Central memory CD4-positive, alpha-beta T cell (primary cell): ENCODE results near the gene LSMEM2.
"Not testable (repeated sequence)": the region's sequence is repeated elsewhere in the genome, so short reads cannot be mapped to it uniquely, and the experiment has no call there.

ENCODE experiments used
- DNase-seq: peaks from one replicate; pipeline ENCODE4 v3.0.0; 2022

Gene LSMEM2

DNA sequence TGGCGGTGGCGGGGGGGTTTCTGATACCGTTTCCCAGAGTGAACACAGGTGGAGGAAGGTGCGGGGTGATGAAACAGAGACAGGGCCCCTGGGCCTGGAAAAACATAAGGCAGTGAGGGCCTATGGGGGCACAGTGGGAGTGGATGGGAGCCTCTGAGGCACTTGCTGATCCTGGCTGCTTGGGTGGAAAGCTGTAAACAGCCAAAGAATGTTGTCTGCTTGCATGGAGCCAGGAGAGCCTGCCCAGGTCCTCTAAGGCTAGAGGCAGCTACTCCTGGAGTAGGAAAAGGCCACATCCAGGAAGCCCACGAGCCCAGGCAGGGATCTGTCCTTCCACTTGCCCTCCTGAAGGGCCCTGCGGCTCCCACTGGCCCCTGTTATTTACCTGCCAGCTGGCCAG is 12.9 kb upstream of the LSMEM2 start:
- no peak for DNase-seq

DNA sequence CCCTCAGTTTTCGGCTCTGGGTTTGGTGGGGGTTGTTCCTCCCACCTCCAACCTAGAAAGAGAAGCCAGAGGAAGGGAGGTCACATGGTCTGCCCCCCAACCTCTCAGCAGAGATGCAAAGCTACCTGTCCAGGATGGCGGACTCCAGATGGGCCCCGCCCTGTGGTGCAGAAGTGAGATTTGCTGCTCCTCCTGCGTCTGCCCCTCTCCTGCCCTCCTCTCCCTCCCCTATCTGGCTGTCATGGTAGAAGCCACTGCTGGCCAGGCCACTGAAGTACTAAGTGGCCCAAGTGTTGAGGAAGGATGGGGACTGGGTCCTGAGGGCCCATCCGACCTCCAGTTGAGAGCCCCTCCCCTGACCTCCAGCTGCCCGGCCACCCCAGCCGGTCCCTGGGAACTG is 12.1 kb upstream of the LSMEM2 start:
- no peak for DNase-seq

DNA sequence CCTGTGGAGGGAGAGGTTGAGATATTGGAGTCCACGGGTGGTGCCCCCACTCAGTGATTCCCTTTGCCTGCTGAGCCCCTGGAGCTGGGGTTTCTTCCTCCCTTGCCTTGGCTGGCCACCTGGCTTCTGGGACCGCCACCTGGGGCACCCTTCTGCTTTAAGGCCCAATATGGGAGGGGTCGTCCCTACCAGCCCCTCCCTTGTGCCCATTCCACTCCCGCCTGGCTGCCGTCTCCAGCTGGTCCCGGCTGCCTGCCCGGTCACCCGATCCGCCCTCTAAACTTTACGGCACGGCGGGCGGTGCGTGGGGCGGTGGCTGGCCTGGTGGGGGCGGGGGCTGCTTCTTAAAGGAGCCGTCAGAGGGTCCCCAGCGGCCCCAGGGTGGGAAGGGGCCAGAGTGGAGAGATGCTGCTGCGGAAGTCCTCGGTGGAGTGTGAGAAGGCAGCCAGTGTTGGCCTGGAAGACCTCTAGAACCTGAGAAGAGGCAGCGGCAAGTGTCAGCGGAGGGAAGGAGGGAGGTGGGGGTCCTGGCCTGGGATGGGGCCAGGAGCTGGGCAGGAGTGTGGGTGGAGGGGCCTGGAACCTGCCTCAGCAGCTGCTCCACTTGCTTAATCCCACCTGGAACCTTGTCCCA is 11.5 kb upstream of the LSMEM2 start:
- DNase-seq = no peak

DNA sequence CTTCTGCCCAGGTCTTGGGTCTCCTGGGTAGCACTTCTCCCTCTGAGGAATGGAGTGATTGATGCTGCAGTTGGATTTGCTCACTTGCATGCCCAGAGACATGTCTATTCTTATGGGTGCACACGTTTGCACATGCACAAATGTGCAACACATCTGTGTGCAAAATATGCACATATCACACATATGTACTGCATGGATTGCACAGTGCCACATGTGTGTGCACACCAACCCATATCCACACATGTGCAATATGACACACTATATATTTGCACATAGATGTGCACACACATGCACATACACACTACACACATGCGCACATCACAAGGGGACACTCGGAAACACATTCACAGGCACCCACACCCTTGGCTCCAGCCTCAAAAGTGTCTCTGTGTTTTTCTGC is 10.6 kb upstream of the LSMEM2 start:
- no peak for DNase-seq

DNA sequence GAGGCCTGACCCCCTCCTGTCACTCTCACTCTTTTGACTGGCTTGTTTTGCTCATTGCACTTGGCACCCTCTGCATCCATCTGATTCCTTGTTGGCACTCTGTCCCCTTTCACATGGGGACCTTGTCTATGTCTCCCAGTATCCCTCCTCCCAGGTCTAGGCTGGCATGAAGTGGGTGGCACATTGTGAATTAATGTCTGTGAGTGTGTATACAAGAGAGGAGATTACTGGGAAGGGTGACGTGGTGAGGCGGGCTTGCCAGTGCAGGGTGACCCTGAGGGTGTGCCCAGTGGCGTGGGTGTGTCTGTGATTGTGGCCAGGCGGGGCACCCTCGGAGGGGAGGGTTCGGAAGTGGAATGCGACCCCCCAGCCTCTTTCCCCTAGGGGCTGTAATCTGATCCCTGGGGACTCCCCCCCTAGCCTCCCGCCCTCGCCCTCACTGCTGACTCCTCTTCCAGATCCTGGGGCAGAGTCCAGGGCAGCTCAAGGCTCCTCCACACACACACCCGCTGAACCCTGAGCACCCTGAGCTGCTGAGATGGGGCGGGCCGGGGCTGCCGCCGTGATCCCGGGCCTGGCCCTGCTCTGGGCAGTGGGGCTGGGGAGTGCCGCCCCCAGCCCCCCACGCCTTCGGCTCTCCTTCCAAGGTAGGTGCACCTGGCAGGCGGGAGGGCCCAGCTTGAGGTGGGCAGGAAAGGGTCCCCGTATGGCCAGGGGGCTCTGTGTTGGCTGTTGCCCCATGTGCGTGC is 10.0 kb upstream of the LSMEM2 start, which contains the start of gene SEMA3B:
SEMA3B (plus strand) TSS at position 445 of the 749 bp plus-strand sequence; CDS start at position 539, 94 bp downstream.
- no peak for DNase-seq

DNA sequence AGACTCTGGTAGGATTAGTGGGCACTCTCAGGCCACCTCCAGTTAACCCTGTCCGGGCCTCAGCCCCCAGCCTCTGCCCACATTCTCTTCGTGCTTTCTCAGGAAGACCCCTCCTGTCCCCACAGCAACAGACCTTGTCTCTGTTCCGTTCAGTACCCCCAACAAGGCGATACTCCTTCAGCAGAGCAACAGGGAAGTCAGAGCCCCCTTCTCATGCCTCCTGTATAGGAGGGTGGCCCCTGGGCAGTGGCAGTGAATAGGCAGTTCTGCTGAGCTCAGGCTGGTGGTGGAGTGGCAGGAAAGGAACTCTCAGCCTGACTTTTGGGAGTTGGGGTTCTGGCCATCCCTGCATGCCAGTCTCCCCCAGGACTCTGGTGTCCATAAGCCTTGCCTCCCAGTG is 9.4 kb upstream of the LSMEM2 start:
- no peak for DNase-seq

DNA sequence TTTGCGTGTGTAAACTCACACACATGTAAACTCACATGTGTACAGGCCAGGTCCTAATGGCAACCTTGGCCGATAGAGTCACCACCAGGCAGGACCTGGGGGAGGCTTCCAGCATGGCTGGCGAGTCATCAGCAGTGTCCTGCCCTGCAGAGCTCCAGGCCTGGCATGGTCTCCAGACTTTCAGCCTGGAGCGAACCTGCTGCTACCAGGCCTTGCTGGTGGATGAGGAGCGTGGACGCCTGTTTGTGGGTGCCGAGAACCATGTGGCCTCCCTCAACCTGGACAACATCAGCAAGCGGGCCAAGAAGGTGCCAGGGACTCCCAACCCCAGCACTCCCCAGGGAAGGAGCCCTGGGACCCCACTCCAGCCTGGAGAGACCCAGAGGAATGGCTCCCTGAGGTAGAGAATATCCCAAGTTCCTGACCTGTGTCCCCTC is 8.9 kb upstream of the LSMEM2 start:
- DNase-seq = no peak

DNA sequence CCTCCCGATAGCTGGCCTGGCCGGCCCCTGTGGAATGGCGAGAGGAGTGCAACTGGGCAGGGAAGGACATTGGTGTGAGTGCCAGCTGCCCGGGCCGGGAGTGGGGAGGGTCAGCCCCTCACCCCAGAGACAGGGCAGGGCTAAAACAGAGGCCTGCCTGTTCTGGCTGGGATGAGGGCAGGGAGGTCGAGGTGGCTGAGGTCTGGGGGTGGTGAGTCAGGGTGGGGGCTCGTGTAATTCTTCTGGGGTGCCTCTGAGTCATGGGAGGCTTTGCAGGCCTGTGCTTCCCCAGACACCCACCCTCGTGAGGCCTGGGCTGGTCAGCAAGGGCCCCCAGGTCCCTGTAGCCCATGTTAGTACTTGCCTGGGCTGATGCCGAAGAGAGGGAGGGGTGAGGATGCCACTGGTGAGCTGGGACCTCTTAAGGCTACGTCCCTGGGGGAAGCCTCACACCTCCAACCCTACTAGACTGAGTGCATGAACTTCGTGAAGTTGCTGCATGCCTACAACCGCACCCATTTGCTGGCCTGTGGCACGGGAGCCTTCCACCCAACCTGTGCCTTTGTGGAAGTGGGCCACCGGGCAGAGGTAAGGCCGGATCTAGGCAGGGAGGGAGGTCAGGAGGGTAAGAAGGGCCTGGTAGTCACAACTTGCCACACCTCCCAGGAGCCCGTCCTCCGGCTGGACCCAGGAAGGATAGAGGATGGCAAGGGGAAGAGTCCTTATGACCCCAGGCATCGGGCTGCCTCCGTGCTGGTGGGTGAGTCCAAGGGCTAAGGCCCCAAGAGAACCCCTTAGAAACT is 8.3 kb upstream of the LSMEM2 start:
- DNase-seq = no peak

DNA sequence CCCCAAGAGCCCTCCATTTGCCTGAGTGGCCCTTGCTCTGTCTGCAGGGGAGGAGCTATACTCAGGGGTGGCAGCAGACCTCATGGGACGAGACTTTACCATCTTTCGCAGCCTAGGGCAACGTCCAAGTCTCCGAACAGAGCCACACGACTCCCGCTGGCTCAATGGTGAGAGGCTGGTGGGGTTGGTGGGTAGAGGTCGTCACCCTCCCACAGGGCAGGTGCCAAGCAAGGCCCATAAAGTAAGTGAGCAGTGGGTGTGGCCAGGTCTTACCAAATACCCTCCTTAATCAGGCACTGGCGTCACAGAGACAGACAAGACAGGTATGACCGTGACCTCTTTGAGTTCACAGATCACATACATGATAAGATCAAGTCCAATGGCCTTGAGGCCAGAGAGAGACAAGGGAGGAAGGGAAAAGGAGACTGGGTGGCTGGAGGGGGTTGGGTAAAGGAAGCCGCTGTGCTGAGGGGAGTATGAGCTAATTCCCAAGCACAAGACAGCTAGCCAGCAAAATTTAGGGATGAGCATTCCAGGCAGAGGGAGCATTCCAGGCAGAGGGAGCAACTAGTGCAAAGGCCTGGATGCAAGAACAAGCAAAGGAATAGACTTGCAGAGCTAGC is 7.5 kb upstream of the LSMEM2 start:
- no peak for DNase-seq

DNA sequence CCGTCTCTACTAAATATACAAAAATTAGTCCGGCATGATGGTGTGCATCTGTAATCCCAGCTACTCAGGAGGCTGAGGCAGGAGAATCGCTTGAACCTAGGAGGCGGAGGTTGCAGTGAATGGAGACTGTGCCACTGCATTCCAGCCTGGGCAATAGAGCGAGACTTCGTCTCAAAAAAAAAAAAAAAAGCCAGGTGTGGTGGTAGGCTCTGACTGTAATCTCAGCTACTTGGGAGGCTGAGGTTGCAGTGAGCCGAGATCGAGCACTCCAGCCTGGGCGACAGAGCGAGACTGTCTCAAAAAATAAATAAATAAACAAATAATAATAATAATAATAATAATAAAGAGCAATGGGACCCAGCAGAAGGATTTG is 6.4 kb upstream of the LSMEM2 start:
- not testable (repeated sequence) for DNase-seq

DNA sequence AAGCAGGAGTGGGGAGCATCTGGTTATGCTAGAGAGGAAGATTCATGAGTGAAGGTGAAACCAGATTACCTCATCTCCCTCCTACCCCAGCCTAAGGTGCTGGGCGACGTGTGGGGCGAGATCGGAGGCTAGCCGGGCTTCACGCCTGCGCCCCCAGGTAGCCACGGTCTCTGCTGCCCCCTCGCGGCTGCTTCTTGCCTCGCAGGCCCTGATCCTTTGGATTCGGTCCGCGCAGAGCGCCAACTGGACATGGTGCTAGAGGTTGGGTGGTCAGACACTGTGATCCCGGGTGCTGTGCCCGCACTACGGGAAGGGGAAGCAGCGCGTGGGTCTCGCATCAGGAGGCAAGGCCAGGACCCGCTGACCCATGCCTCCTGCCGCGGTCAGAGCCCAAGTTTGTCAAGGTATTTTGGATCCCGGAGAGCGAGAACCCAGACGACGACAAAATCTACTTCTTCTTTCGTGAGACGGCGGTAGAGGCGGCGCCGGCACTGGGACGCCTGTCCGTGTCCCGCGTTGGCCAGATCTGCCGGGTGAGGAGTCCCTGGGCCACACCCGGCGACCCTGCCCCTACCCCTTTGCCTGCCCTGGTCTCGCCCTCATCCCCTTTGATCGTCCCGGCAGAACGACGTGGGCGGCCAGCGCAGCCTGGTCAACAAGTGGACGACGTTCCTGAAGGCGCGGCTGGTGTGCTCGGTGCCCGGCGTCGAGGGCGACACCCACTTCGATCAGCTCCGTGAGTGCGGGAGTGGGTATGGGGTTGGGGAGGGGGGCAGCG is 5.8 kb upstream of the LSMEM2 start:
- peak; percentile 76 for DNase-seq

DNA sequence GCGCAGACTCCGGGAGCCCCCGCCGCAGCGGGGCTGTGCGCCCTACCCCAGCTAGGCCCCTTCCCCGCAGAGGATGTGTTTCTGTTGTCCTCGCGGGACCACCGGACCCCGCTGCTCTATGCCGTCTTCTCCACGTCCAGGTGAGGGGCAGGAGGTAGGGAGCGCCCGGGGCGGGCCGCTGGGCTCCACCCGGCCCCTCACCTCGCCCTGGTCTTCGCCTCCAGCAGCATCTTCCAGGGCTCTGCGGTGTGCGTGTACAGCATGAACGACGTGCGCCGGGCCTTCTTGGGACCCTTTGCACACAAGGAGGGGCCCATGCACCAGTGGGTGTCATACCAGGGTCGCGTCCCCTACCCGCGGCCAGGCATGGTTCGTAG is 5.2 kb upstream of the LSMEM2 start:
- no peak for DNase-seq

DNA sequence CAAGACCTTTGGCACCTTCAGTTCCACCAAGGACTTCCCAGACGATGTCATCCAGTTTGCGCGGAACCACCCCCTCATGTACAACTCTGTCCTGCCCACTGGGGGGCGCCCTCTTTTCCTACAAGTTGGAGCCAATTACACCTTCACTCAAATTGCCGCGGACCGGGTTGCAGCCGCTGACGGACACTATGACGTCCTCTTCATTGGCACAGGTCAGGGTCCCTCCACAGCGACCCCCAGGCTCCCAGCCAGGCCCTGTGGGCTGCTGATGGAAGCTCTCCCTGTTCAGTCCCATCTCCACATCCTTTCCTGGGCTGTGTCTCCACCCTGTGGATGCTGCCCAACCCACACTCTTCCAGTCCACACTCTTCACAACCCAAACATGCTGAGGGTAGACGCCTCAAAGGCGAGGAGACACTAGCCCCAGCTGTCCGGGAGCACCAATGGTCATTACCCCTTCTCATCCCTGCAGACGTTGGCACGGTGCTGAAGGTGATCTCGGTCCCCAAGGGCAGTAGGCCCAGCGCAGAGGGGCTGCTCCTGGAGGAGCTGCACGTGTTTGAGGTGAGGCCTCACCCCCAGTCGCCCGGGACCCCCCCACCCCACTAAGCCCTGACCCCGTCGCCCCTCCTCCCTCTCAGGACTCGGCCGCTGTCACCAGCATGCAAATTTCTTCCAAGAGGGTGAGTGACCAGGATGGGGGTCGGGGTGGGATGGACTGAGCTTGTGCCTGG is 4.3 kb upstream of the LSMEM2 start:
- DNase-seq = peak; percentile 66

DNA sequence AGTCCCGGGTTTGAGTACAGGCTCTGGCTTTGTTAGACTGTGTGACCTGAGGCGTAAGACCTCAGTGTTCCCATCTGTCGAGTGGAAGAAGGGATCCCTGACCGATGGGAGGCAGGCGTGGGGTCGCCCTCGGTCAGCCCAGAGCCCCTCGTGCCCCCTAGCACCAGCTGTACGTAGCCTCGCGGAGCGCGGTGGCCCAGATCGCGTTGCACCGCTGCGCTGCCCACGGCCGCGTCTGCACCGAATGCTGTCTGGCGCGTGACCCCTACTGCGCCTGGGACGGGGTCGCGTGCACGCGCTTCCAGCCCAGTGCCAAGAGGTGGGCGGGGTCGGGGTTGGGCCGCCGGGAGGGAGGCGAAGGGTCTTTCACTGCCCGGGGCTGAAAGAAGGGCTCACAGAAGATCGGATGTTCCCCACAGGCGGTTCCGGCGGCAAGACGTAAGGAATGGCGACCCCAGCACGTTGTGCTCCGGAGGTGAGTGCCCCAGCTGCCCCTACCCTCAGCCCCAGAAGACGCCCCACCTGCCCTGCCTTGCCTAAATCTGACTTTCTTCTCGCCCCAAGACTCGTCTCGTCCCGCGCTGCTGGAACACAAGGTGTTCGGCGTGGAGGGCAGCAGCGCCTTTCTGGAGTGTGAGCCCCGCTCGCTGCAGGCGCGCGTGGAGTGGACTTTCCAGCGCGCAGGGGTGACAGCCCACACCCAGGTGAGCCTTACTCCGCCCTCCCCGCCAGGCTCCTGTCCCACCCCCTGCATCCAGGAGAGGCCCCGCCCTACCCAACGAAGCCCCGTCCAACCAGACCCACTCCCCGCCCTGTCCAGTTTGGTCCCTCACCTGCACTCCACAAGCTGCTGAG is 3.5 kb upstream of the LSMEM2 start:
- DNase-seq = no peak

DNA sequence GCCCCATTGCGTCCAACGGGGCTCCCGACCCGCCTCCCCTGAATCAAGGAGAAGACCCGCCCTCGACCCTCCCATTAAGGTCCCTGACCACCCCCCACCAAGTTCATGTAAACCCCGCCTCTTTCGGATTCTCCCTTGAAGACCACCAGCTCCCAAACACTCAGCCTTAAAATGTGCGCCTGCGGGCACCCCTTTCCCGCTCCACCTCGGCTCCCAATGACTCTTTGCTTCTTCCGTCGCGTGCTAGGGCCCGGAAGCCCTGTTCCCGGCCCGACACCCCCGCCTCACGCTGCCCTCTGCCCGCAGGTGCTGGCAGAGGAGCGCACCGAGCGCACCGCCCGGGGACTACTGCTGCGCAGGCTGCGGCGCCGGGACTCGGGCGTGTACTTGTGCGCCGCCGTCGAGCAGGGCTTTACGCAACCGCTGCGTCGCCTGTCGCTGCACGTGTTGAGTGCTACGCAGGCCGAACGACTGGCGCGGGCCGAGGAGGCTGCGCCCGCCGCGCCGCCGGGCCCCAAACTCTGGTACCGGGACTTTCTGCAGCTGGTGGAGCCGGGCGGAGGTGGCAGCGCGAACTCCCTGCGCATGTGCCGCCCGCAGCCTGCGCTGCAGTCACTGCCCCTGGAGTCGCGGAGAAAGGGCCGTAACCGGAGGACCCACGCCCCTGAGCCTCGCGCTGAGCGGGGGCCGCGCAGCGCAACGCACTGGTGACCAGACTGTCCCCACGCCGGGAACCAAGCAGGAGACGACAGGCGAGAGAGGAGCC is 2.7 kb upstream of the LSMEM2 start:
- peak; percentile 24 for DNase-seq

DNA sequence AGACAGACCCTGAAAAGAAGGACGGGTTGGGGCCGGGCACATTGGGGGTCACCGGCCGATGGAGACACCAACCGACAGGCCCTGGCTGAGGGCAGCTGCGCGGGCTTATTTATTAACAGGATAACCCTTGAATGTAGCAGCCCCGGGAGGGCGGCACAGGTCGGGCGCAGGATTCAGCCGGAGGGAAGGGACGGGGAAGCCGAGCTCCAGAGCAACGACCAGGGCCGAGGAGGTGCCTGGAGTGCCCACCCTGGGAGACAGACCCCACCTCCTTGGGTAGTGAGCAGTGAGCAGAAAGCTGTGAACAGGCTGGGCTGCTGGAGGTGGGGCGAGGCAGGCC is 2.2 kb upstream of the LSMEM2 start:
- no peak for DNase-seq

DNA sequence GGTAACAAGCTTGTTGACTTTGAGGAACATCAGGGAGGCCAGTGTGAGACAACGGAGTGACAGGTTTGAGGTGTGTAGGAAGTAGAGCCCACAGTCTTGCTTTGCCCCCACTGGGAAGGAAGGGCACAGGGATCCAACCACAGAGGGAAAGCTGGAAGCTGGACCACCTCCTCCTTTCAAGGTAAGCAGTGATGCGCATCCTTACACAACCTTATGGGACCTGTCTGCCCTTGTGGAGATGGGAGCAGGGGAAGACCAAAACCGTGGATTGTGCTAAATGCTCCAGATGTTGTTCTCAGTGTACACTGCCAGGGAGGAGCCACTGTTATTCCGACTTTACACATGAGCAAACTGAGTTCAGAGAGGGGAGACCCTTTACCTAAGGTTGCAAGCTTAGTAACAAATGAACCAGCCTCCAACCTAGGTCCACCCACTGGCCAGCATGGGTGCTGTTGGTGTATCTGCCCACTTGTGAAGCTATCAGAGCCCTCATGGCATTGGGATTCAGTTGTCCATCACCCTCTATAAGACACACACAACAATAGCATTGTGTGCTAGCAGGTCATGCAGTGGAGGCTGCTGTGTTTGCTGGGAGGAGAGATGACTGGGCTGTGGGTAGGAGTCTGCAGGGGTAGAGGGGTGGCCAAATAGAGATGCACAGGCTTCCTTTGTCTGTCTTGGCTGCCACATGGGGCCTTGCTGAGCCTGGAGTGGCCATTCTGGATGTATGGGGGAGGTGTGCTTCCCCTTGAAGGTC is 586 bp upstream of the LSMEM2 start:
- DNase-seq = no peak

DNA sequence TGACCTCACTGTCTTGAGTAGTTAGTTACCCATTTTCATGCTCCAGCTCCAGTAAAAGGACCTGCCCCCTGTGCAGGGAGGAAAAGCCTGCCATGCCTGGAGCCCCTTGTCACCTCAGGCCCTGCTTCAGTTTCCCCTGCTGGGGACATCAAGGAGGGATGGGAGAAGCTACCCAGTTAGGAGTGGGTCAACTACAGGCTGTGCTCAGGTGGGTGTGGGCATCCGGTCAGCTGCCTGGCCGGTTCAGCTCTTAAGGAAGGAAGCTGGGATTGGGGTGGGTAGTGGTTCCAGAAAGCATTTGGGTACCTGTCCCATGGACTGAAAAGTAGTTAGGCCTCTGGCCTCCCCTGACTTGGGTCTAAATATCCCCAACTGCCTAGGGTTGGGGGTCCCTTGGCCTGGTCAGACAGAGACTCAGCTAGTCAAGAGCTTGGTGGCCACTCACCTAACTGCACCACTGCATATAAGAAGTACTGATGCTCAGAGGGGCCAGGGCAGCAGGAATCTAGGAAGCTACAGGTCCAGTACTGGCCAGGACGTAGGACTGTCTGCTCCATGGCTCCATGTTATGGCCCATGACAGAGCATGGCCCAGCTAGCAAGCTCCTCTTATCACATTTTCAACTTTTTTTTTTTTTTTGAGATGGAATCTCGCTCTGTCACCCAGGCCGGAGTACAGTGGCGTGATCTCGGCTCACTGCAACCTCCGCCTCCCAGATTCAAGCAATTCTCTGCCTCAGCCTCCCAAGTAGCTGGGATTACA is 549 bp downstream of the LSMEM2 start:
- no peak for DNase-seq

DNA sequence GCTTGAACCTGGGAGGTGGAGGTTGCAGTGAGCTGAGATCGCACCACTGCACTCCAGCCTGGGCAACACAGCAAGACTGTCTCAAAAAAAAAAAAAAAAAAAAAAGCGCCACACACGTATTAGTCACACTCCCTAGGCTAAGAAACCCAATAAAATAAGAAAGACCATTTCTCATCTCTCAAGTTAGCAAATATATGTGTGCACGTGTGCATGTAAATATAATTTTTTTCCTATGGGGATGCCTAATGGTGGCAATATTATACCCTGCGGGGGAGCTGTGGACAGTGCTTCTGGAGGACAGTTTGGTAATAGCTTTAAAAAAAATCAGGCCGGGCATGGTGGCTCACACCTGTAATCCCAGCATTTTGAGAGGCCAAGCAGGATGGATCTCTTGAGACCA is 5.2 kb downstream of the LSMEM2 start:
- not testable (repeated sequence) for DNase-seq
